Astrocyte (in vitro differentiated cells and primary cell): ENCODE measurements around the gene ADAMTS17. TPM values are rescaled to one million over a fixed set of nuclear protein-coding genes. Genes with fewer than 3 reads are reported as not detected.
"Not testable (repeated sequence)": the region's sequence is repeated elsewhere in the genome, so short reads cannot be mapped to it uniquely, and the experiment has no call there.

Experiments used
- DNase-seq: peaks from one replicate; pipeline ENCODE4 v3.0.0-alpha.2; 2010; ENCODE audit warnings: low read depth
- FAIRE-seq: peaks from 2 replicates; lab custom pipeline; 2011; peaks lifted over from hg19 to GRCh38; lab: Jason Lieb, UNC
- H2AFZ ChIP-seq: 2 replicates; pipeline ENCODE4 v1.6.0; 2012; ENCODE audit warnings: low read depth, low read length, inconsistent platforms
- H3K27ac ChIP-seq: 2 replicates; pipeline ENCODE4 v1.5.1; 2011; ENCODE audit warnings: low read depth, low read length, inconsistent platforms
- H3K27me3 ChIP-seq: 2 replicates; pipeline ENCODE4 v1.6.0; 2011; ENCODE audit warnings: low read length, inconsistent platforms; ENCODE audit not compliant: insufficient read depth
- H3K36me3 ChIP-seq: 2 replicates; pipeline ENCODE4 v1.5.1; 2011; ENCODE audit warnings: low read length, inconsistent platforms; ENCODE audit not compliant: insufficient read depth
- H3K4me1 ChIP-seq: 2 replicates; pipeline ENCODE4 v1.5.1; 2011; ENCODE audit warnings: low read length, inconsistent platforms; ENCODE audit not compliant: insufficient read depth
- H3K4me2 ChIP-seq: 2 replicates; pipeline ENCODE4 v1.6.0; 2012; ENCODE audit warnings: low read length, inconsistent platforms
- H3K4me3 ChIP-seq: 2 replicates; pipeline ENCODE4 v1.5.1; 2011; ENCODE audit warnings: low read depth, mild to moderate bottlenecking, low read length, inconsistent platforms; ENCODE audit not compliant: insufficient read depth
- H3K79me2 ChIP-seq: 2 replicates; pipeline ENCODE4 v1.6.0; 2012; ENCODE audit warnings: mild to moderate bottlenecking, low read length, inconsistent platforms; ENCODE audit not compliant: insufficient read depth
- H3K9ac ChIP-seq: 2 replicates; pipeline ENCODE4 v1.6.0; 2012; ENCODE audit warnings: mild to moderate bottlenecking, low read length, inconsistent platforms
- H3K9me3 ChIP-seq: 2 replicates; pipeline ENCODE4 v1.5.1; 2012; ENCODE audit warnings: low read depth, mild to moderate bottlenecking, low read length, inconsistent platforms; ENCODE audit not compliant: insufficient read depth
- H4K20me1 ChIP-seq: 2 replicates; pipeline ENCODE4 v1.6.0; 2012; ENCODE audit warnings: low read length, inconsistent platforms; ENCODE audit not compliant: insufficient read depth
- H3K27ac Mint-ChIP-seq: one replicate; pipeline ENCODE4 v1.8.0; 2021; ENCODE audit warnings: mild to moderate bottlenecking, mixed read lengths; ENCODE audit not compliant: unreplicated experiment
- H3K27me3 Mint-ChIP-seq: one replicate; pipeline ENCODE4 v1.8.0; 2021; ENCODE audit warnings: low read depth, mixed read lengths; ENCODE audit not compliant: unreplicated experiment
- H3K36me3 Mint-ChIP-seq: one replicate; pipeline ENCODE4 v1.8.0; 2021; ENCODE audit warnings: low read depth, mixed read lengths; ENCODE audit not compliant: unreplicated experiment
- H3K4me1 Mint-ChIP-seq: one replicate; pipeline ENCODE4 v1.8.0; 2021; ENCODE audit warnings: low read depth, mixed read lengths; ENCODE audit not compliant: unreplicated experiment
- H3K4me3 Mint-ChIP-seq: one replicate; pipeline ENCODE4 v1.8.0; 2021; ENCODE audit warnings: mild to moderate bottlenecking, moderate library complexity, mixed read lengths; ENCODE audit not compliant: unreplicated experiment
- H3K9me3 Mint-ChIP-seq: one replicate; pipeline ENCODE4 v1.8.0; 2021; ENCODE audit warnings: mild to moderate bottlenecking, mixed read lengths; ENCODE audit not compliant: unreplicated experiment
- CTCF ChIP-seq: IDR thresholded peaks from 2 replicates; pipeline ENCODE4 v1.5.1; 2011; ENCODE audit warnings: low read depth, mild to moderate bottlenecking, inconsistent platforms, low read length, moderate library complexity; ENCODE audit not compliant: insufficient read depth
- EZH2 ChIP-seq: IDR thresholded peaks from 2 replicates; pipeline ENCODE4 v1.6.1; 2012; ENCODE audit warnings: mild to moderate bottlenecking, low read length, inconsistent platforms; ENCODE audit not compliant: insufficient read depth
- total RNA-seq: library from RNA; stranded (reverse); gene quantifications from 2 replicates; pipeline ENCODE4 v1.2.1, GENCODE V29; 2021

ADAMTS17 gene
- total RNA-seq, 1 donor from 2014 or later, result 0.27 TPM

DNA sequence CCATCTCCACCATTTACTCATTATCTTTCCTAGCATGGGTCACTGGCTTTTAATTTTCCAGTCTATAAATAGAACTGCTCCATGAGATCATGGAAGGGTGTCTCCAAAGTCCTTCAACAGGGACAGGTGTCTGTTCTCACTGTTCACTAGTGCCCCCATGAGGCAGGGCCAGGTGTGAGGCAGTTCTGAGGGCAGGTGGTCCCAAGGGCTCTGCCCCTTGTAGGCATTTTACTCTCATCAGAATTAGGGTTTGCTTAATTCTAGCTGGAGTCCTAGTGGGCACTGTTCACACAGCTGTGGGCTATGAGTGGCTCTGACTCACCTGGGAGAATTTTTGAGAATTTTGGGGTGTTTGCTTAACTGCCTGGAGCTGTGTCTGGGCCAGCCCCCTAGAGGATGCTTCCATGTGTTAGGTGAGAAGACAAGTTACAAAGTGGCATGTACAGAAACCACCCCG lies 360.6 kb downstream of the ADAMTS17 start:
- no peak overlapping the region for H3K4me3 Mint-ChIP-seq
- TF ChIP-seq EZH2 (no peak), CTCF (no peak)
- H3K27ac Mint-ChIP-seq, result no peak overlapping the region

GRCh38 chr15:99980752-99981151 lies 361.0 kb downstream of the ADAMTS17 start:
- Histone ChIP-seq H3K27ac (no peak overlapping the region), H3K9me3 (no peaks in the 10 kb centered on the region), H2AFZ (no peak overlapping the region), H3K36me3 (no peaks in the 10 kb centered on the region), H4K20me1 (no peaks in the 10 kb centered on the region), H3K4me2 (no peak overlapping the region), H3K27me3 (no peaks in the 10 kb centered on the region), H3K79me2 (no peaks in the 10 kb centered on the region), H3K4me1 (peaks cover 12% of the 10 kb centered on the region), H3K4me3 (no peak overlapping the region), H3K9ac (no peak overlapping the region)
- Mint-ChIP-seq H3K36me3 (no peaks in the 10 kb centered on the region), H3K4me3 (no peak overlapping the region), H3K27ac (no peak overlapping the region), H3K27me3 (peaks cover 13% of the 10 kb centered on the region), H3K9me3 (no peaks in the 10 kb centered on the region), H3K4me1 (peaks cover 12% of the 10 kb centered on the region)
- DNase-seq (no peak), FAIRE-seq (no peak)
- no peak for TF ChIP-seq CTCF
- no peak for TF ChIP-seq EZH2

More for the DNA sequence above, 360.6 kb downstream of the ADAMTS17 start:
- H3K79me2 ChIP-seq, result no peaks in the 10 kb centered on the region
- no peaks in the 10 kb centered on the region for H3K9me3 ChIP-seq
- no peak overlapping the region for H2AFZ ChIP-seq
- peaks cover 12% of the 10 kb centered on the region for H3K4me1 ChIP-seq
- no peaks in the 10 kb centered on the region for H4K20me1 ChIP-seq
- Mint-ChIP-seq H3K27me3 (peaks cover 11% of the 10 kb centered on the region), H3K36me3 (no peaks in the 10 kb centered on the region), H3K4me1 (peaks cover 12% of the 10 kb centered on the region), H3K9me3 (no peaks in the 10 kb centered on the region)
- DNase-seq, result no peak
- H3K27me3 ChIP-seq, result no peaks in the 10 kb centered on the region
- H3K27ac ChIP-seq, result no peak overlapping the region
- H3K9ac ChIP-seq, result no peak overlapping the region
- no peak overlapping the region for H3K4me3 ChIP-seq
- no peak for FAIRE-seq
- no peaks in the 10 kb centered on the region for H3K36me3 ChIP-seq
- no peak overlapping the region for H3K4me2 ChIP-seq

- H3K36me3 Mint-ChIP-seq, H3K9ac ChIP-seq, H3K4me2 ChIP-seq, H3K9me3 ChIP-seq, H3K27me3 ChIP-seq, H3K36me3 ChIP-seq, H3K4me3 ChIP-seq, H3K9me3 Mint-ChIP-seq, DNase-seq, H3K27ac Mint-ChIP-seq, H4K20me1 ChIP-seq, H3K79me2 ChIP-seq, H3K4me3 Mint-ChIP-seq, H2AFZ ChIP-seq, H3K27ac ChIP-seq, FAIRE-seq: not testable (repeated sequence)
- Mint-ChIP-seq H3K27me3 (peaks cover 19% of the 10 kb centered on the region), H3K4me1 (peaks cover 12% of the 10 kb centered on the region)
- H3K4me1 ChIP-seq, result peaks cover 12% of the 10 kb centered on the region
Measured at GRCh38 chr15:99979886-99980285, 361.9 kb downstream of the ADAMTS17 start.
